ENCODE measurements around the gene HOXD1.

Gene HOXD1

GRCh38 chr2:176187200-176187898 is 1.1 kb upstream of the HOXD1 start:
- no peak for DNase-seq

DNA sequence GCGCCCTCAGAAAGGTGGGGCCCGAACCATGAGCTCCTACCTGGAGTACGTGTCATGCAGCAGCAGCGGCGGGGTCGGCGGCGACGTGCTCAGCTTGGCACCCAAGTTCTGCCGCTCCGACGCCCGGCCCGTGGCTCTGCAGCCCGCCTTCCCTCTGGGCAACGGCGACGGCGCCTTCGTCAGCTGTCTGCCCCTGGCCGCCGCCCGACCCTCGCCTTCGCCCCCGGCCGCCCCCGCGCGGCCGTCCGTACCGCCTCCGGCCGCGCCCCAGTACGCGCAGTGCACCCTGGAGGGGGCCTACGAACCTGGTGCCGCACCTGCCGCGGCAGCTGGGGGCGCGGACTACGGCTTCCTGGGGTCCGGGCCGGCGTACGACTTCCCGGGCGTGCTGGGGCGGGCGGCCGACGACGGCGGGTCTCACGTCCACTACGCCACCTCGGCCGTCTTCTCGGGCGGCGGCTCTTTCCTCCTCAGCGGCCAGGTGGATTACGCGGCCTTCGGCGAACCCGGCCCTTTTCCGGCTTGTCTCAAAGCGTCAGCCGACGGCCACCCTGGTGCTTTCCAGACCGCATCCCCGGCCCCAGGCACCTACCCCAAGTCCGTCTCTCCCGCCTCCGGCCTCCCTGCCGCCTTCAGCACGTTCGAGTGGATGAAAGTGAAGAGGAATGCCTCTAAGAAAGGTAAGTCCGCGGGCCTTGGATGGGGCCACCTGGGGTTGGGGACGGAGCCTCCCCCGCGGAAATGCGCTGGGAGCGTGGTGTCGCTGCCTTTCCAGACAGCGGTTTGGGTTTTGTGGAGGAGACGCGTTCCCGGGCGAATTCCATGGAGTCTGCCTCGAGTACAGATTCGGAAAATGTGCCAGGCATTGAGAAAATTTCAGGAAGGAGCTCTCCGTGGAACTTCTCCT is 559 bp downstream of the HOXD1 start:
- DNase-seq, result no peak

DNA sequence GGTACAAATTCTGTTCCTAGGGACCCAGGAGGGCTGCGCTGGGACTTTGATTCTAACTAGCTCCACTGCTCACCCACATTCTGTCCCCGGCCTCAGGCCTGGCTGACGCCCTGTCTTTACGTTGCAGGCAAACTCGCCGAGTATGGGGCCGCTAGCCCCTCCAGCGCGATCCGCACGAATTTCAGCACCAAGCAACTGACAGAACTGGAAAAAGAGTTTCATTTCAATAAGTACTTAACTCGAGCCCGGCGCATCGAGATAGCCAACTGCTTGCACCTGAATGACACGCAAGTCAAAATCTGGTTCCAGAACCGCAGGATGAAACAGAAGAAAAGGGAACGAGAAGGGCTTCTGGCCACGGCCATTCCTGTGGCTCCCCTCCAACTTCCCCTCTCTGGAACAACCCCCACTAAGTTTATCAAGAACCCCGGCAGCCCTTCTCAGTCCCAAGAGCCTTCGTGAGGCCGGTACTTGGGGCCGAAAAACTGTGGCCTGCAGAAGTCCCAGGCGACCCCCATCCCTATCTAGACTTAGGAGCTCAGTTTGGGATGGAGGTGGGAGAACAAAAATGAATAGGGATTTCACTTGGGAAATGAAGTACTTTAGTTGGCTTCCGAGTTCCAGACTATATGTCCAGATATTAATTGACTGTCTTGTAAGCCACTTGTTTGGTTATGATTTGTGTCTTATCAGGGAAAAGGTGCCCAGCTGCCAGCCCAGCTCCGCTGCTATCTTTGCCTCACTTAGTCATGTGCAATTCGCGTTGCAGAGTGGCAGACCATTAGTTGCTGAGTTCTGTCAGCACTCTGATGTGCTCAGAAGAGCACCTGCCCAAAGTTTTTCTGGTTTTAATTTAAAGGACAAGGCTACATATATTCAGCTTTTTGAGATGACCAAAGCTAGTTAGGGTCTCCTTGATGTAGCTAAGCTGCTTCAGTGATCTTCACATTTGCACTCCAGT is 1.5 kb downstream of the HOXD1 start:
- DNase-seq, result no peak

- no peak for DNase-seq
These were observed 3.9 kb downstream of the HOXD1 start for GRCh38 chr2:176192351-176192750.

DNA sequence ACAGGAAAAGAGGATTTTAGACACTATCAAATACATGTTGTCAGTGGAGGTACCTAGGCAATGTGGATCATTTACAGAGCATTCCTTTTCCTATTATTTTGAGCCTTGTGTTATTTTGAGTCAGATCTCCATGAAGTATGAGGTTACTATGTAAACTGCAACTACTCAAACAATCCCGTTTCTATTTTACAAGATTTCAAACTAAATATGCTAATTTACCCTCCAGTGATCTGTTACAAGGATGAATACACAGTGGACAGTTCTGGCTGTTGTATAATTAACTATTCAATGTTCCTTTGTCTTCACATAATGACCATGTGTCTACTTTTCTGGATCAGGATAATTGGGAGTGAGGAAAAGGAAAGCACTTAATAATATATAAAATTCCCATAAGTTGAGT is 4.6 kb downstream of the HOXD1 start:
- DNase-seq, result no peak

DNA sequence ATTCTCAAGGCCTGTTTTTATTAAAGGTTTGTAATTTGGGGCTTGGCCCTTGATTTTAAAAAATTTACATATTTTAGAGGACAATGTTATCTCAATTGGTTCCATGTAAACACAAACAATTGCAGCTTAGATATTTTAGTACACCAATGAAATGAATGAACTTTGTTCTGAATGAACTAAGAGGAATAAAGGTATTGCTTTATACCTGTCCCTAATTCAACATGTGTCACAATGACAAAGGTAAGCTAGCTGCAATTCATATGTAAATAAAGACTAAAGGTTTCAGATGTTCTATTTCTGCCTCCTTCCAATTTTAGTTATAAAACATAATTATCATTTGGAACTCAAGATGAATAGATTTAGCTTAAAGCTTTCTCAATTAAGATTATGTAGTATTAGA is 11.4 kb downstream of the HOXD1 start:
- no peak for DNase-seq

DNA sequence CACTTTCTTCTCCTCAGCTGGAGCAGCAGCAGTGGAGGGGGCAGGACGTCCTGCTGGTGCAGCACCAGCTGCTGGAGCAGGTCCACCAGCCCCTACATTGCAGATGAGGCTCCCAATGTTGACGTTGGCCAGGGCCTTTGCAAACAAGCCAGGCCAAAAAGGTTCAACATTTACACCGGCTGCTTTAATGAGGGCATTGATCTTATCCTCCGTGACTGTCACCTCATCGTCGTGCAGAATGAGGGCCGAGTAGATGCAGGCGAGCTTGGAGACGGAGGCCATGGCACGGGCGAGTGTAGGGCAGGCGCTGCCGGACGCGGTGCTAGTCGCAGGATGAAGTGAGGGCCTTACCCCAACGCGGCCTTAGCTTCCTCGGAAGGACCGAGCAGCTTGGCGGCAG is 12.5 kb downstream of the HOXD1 start:
- no peak for DNase-seq

DNA sequence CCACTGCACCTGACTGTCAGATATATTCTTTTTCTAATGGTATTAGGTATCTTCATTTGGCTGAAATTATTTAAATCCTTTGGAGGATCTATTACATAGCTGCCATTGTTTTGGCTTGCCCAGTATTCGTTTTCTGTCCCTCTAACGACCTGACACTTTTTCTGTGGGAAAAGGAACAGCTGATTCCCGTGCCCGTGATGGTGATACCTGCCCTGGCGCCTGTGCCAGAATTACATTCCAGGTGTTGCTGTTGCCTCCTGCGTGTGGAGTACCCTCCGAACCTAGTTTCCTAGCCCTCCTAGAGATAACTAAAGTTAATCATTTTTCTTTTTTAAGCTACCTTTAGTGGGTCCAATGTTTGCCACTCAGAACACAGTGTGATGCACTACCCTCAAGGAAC is 14.0 kb downstream of the HOXD1 start:
- DNase-seq, result no peak

DNA sequence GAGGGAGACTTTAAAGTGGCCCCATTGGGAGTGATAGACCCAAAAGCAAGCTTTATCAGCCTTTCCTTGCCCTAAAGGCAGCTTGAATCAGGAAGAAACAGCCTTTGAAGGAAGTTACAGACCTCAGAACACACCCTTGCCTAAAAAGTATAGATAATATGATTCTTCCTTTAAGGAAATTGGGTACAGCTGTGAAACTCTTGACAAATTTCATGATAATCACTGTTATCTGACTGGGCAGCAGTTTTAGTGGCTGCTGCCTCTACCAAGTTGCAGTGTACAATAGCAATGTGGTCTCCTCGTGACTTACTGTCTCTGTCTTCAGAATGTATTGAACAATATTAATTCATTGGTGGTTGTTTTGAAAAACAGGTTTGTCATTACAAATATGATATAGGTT is 16.7 kb downstream of the HOXD1 start:
- DNase-seq, result no peak

- no peak for DNase-seq
These were observed 17.7 kb downstream of the HOXD1 start for GRCh38 chr2:176206136-176206535.

- no peak for DNase-seq
These were observed 18.2 kb downstream of the HOXD1 start for GRCh38 chr2:176206682-176207081.

GRCh38 chr2:176211110-176211509 is 22.6 kb downstream of the HOXD1 start:
- DNase-seq, result no peak

DNA sequence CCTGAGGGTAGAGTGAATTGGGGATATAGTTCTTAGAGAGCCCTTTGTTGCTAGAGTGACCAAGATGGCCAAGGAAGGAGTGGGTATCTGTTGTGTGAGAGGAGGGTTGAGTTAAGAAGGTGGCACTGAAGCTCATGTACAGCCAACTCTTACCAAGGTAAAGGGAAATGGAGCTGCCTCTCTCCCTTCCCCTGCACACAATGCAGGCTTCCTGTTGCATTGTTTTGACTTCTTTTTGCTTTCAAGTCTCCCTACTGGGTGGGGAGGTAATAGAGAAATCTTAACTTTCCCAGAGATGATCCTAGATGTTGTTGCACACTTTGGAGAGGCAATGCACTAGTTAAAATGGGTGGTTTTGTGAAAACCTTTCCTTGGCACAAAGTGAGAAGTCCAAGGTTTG is 23.8 kb downstream of the HOXD1 start:
- no peak for DNase-seq

- DNase-seq, result no peak
These were observed 24.9 kb downstream of the HOXD1 start for GRCh38 chr2:176213406-176213805.

GRCh38 chr2:176227874-176228273 is 39.4 kb downstream of the HOXD1 start:
- no peak for DNase-seq

- no peak for DNase-seq
These were observed 45.7 kb downstream of the HOXD1 start for GRCh38 chr2:176234156-176234555.

DNA sequence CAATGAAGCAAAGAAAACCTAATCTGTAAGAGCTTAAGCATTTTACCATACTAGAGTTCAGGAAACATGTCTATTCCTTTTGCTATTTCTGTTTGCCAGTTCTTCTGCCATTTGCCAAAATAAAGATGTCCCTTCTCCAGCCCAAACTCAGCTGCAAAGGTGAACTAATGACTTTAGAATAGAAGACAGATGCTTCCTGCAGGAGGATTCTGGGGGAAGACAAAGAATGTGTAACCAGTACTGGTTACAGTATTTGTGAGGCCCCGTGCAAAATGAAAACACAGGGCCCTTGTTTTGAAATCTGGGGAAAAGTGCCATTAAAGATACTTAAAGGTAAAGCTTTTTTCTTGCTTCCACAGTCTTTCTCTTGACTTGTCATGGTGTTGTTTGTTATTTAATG is 46.5 kb downstream of the HOXD1 start:
- DNase-seq, result no peak

- DNase-seq, result no peak
These were observed 49.0 kb downstream of the HOXD1 start for GRCh38 chr2:176237456-176237855.

GRCh38 chr2:176239031-176239430 is 50.6 kb downstream of the HOXD1 start:
- DNase-seq, result no peak

GRCh38 chr2:176240301-176240700 is 51.8 kb downstream of the HOXD1 start:
- no peak for DNase-seq

All from GF-D8 (cell line).